OCI-LY1 (cell line): ENCODE results near the gene RHOT1.
"Not testable (repeated sequence)": the region's sequence is repeated elsewhere in the genome, so short reads cannot be mapped to it uniquely, and the experiment has no call there.

Experiments used
- EZH2 ChIP-seq: fragments of 200-600 bp; sonication (generic), shearing (Covaris generic); IDR thresholded peaks from 2 replicates; pipeline ENCODE4 v1.8.0; 2017; ENCODE audit warnings: borderline replicate concordance, mixed run types, mild to moderate bottlenecking, antibody characterized with exemption, low read length, moderate library complexity, mixed read lengths
- TF ChIP-seq, protein P1 (sequence below): fragments of 200-600 bp; sonication (generic), shearing (Covaris generic); IDR thresholded peaks from 2 replicates; pipeline ENCODE4 v1.5.1; 2017; ENCODE audit warnings: mild to moderate bottlenecking, antibody characterized with exemption, low read length, moderate library complexity, mixed read lengths

DNA sequence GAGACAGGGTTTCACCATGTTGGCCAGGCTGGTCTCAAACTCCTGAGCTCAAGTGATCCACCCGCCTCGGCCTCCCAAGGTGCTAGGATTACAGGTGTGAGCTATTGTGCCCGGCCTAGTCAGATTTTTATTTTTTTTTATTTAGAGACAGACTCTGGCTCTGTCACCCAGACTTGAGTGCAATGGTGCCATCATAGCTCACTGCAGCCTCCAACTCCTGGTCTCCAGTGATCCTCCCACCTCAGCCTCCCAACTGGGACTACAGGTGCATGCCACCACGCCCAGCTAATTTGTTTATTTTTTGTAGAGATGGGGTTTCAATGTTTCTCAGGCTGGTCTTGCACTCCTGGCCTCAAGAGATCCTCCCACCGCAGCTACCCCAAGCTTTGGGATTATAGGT is 2.8 kb upstream of the RHOT1 start:
- TF ChIP-seq, protein P1, sequence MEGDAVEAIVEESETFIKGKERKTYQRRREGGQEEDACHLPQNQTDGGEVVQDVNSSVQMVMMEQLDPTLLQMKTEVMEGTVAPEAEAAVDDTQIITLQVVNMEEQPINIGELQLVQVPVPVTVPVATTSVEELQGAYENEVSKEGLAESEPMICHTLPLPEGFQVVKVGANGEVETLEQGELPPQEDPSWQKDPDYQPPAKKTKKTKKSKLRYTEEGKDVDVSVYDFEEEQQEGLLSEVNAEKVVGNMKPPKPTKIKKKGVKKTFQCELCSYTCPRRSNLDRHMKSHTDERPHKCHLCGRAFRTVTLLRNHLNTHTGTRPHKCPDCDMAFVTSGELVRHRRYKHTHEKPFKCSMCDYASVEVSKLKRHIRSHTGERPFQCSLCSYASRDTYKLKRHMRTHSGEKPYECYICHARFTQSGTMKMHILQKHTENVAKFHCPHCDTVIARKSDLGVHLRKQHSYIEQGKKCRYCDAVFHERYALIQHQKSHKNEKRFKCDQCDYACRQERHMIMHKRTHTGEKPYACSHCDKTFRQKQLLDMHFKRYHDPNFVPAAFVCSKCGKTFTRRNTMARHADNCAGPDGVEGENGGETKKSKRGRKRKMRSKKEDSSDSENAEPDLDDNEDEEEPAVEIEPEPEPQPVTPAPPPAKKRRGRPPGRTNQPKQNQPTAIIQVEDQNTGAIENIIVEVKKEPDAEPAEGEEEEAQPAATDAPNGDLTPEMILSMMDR = not testable (repeated sequence)
- TF ChIP-seq EZH2 = not testable (repeated sequence)
